Activated naive CD8-positive, alpha-beta T cell treated with anti-CD3 and anti-CD28 coated beads, Interleukin-2, amount 10 ng/mL, durations not matched to agents 7 days and 5 days (primary cell): ENCODE measurements around the gene ARID5B. TPM values are rescaled to one million over a fixed set of nuclear protein-coding genes. Genes with fewer than 3 reads are reported as not detected.

Source experiments
- ATAC-seq: fragments of 150-1000 bp; cut with Tn5 transposase; one replicate; pipeline ENCODE4 v1.10.0; 2021; ENCODE audit warnings: low read depth, moderate library complexity
- POLR2A ChIA-PET: fragments of 350-600 bp; sonication (Branson Sonifier 250); formaldehyde crosslinking; loops from one replicate; lab custom pipeline; 2021; ENCODE audit warnings: antibody characterized with exemption; lab: Charles Lee
- DNase-seq: peaks from one replicate; pipeline ENCODE4 v3.0.0; 2021
- H3K27ac Mint-ChIP-seq: one replicate; pipeline ENCODE4 v1.8.0; 2022; ENCODE audit warnings: mild to moderate bottlenecking, mixed read lengths
- H3K27me3 Mint-ChIP-seq: one replicate; pipeline ENCODE4 v1.8.0; 2022; ENCODE audit warnings: mild to moderate bottlenecking, moderate library complexity, mixed read lengths
- H3K36me3 Mint-ChIP-seq: one replicate; pipeline ENCODE4 v1.8.0; 2021; ENCODE audit warnings: mild to moderate bottlenecking, mixed read lengths
- H3K4me1 Mint-ChIP-seq: one replicate; pipeline ENCODE4 v1.8.0; 2021; ENCODE audit warnings: mixed read lengths
- H3K4me3 Mint-ChIP-seq: one replicate; pipeline ENCODE4 v1.8.0; 2022; ENCODE audit warnings: mild to moderate bottlenecking, moderate library complexity, mixed read lengths
- H3K9me3 Mint-ChIP-seq: one replicate; pipeline ENCODE4 v1.8.0; 2021; ENCODE audit warnings: mixed read lengths
- total RNA-seq, 2 experiments: library from RNA; stranded (reverse); gene quantifications; one replicate each; pipeline ENCODE4 v1.2.3, GENCODE V29; 2021

ARID5B gene
- total RNA-seq, 2 experiments from 2014 or later: 25.4 to 26.1 TPM

GRCh38 chr10:62115321-62115720 lies 213.8 kb downstream of the ARID5B start:
- Mint-ChIP-seq H3K27me3 (no peaks in the 10 kb centered on the region), H3K9me3 (peaks cover 10% of the 10 kb centered on the region), H3K27ac (no peak overlapping the region), H3K36me3 (peaks cover 11% of the 10 kb centered on the region), H3K4me1 (peaks cover 9% of the 10 kb centered on the region), H3K4me3 (no peak overlapping the region)
- DNase-seq (no peak), ATAC-seq (no peak)
- POLR2A ChIA-PET: no interaction called here

- POLR2A ChIA-PET: no interaction called here
- DNase-seq: no peak
- H3K27ac Mint-ChIP-seq: peak overlapping the region; percentile 55
- peaks cover 9% of the 10 kb centered on the region for H3K9me3 Mint-ChIP-seq
- H3K4me1 Mint-ChIP-seq: peaks cover 7% of the 10 kb centered on the region
- H3K4me3 Mint-ChIP-seq: no peak overlapping the region
- ATAC-seq: no peak
- no peaks in the 10 kb centered on the region for H3K27me3 Mint-ChIP-seq
- H3K36me3 Mint-ChIP-seq: peaks cover 9% of the 10 kb centered on the region
Observed at GRCh38 chr10:62115842-62116241, 214.3 kb downstream of the ARID5B start.

GRCh38 chr10:62116896-62117295 lies 215.4 kb downstream of the ARID5B start:
- H3K4me1 Mint-ChIP-seq: peaks cover 14% of the 10 kb centered on the region
- H3K9me3 Mint-ChIP-seq: peaks cover 13% of the 10 kb centered on the region
- H3K27me3 Mint-ChIP-seq: no peaks in the 10 kb centered on the region
- no peak for DNase-seq
- H3K36me3 Mint-ChIP-seq: peaks cover 14% of the 10 kb centered on the region
- POLR2A ChIA-PET: no interaction called here
- no peak for ATAC-seq
- H3K27ac Mint-ChIP-seq: no peak overlapping the region
- H3K4me3 Mint-ChIP-seq: no peak overlapping the region

GRCh38 chr10:62121187-62121530 lies 219.7 kb downstream of the ARID5B start:
- DNase-seq: no peak
- no peak for ATAC-seq
- Mint-ChIP-seq H3K4me3 (no peak overlapping the region), H3K36me3 (peaks cover 38% of the 10 kb centered on the region), H3K27me3 (no peaks in the 10 kb centered on the region), H3K4me1 (peaks cover 14% of the 10 kb centered on the region), H3K9me3 (peaks cover 31% of the 10 kb centered on the region), H3K27ac (no peak overlapping the region)
- POLR2A ChIA-PET: no interaction called here

- peaks cover 24% of the 10 kb centered on the region for H3K9me3 Mint-ChIP-seq
- peak overlapping the region; percentile 17 for H3K27ac Mint-ChIP-seq
- no peaks in the 10 kb centered on the region for H3K27me3 Mint-ChIP-seq
- ATAC-seq (no peak), DNase-seq (no peak)
- peaks cover 12% of the 10 kb centered on the region for H3K4me1 Mint-ChIP-seq
- H3K4me3 Mint-ChIP-seq: no peak overlapping the region
- peaks cover 37% of the 10 kb centered on the region for H3K36me3 Mint-ChIP-seq
- POLR2A ChIA-PET: no interaction called here
Observed at GRCh38 chr10:62127975-62128374, 226.5 kb downstream of the ARID5B start.

GRCh38 chr10:62130948-62131347 lies 229.4 kb downstream of the ARID5B start:
- Mint-ChIP-seq H3K9me3 (peaks cover 15% of the 10 kb centered on the region), H3K4me1 (peaks cover 14% of the 10 kb centered on the region), H3K36me3 (peaks cover 29% of the 10 kb centered on the region), H3K4me3 (no peak overlapping the region), H3K27me3 (no peaks in the 10 kb centered on the region), H3K27ac (no peak overlapping the region)
- POLR2A ChIA-PET: no interaction called here
- no peak for DNase-seq
- no peak for ATAC-seq

GRCh38 chr10:62131724-62132123 lies 230.2 kb downstream of the ARID5B start:
- Mint-ChIP-seq H3K27me3 (no peaks in the 10 kb centered on the region), H3K36me3 (peaks cover 28% of the 10 kb centered on the region), H3K4me1 (peaks cover 13% of the 10 kb centered on the region), H3K9me3 (peaks cover 14% of the 10 kb centered on the region), H3K27ac (no peak overlapping the region), H3K4me3 (no peak overlapping the region)
- POLR2A ChIA-PET: no interaction called here
- ATAC-seq: no peak
- DNase-seq: no peak

GRCh38 chr10:62133618-62134017 lies 232.1 kb downstream of the ARID5B start:
- DNase-seq (no peak), ATAC-seq (no peak)
- peaks cover 5% of the 10 kb centered on the region for H3K4me1 Mint-ChIP-seq
- H3K27me3 Mint-ChIP-seq: no peaks in the 10 kb centered on the region
- H3K4me3 Mint-ChIP-seq: no peak overlapping the region
- POLR2A ChIA-PET: no interaction called here
- H3K36me3 Mint-ChIP-seq: peaks cover 27% of the 10 kb centered on the region
- H3K9me3 Mint-ChIP-seq: peaks cover 18% of the 10 kb centered on the region
- H3K27ac Mint-ChIP-seq: no peak overlapping the region

DNA sequence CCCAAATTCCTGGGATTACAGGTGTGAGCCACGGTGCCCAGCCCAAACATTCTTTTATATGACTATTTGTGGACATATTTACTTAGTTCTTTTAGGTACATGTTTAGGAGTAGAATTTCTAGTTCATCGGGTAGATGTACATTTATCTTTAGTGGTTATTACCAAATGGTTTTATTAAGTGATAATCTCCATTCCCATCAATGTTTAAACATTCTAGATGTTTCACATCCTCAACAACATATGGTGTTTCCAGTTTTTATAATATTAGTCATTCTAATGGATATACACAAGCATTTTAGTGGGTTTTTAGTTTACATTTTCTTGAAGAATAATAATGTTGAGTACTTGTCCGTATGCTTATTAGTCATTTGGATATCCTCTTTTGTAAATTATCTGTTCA lies 235.4 kb downstream of the ARID5B start:
- Mint-ChIP-seq H3K36me3 (peaks cover 26% of the 10 kb centered on the region), H3K27ac (no peak overlapping the region), H3K4me1 (peaks cover 6% of the 10 kb centered on the region), H3K4me3 (no peak overlapping the region), H3K27me3 (no peaks in the 10 kb centered on the region), H3K9me3 (peaks cover 19% of the 10 kb centered on the region)
- DNase-seq (no peak), ATAC-seq (no peak)
- POLR2A ChIA-PET: no interaction called here

Other genes starting within 250 kb of the ARID5B start
- not detected for gene CABCOCO1, start 238.8 kb upstream of the ARID5B start, total RNA-seq